ENCODE measurements around the gene KCNS3. TPM values are rescaled to one million over a fixed set of nuclear protein-coding genes. Genes with fewer than 3 reads are reported as not detected.

Gene KCNS3
- total and polyA plus RNA-seq, 10 donors: 0.41 to 2.6 (median 1.0) TPM

- Histone ChIP-seq H3K4me3 (no peak overlapping the region), H3K36me3 (no peaks in the 10 kb centered on the region), H3K27ac (no peak overlapping the region), H3K27me3 (replicated peaks in 1 of 7) (peaks cover 0 to 30% (median 0%) of the 10 kb centered on the region in 7 donors), H3K4me1 (no peaks in the 10 kb centered on the region), H3K9me3 (no peaks in the 10 kb centered on the region)
- intact Hi-C loops (cut with DNase I; ENCODE audit: low total_unique reads): no loop called here
- 75 to 95% (median 80%) methylated on average over 3 of the region's 3 CpGs for WGBS, 5 donors
- DNase-seq: no peak
- no peak for TF ChIP-seq POLR2AphosphoS5 (IDR thresholded peaks at IDR 0.05)
- no peak for TF ChIP-seq POLR2A (IDR thresholded peaks at IDR 0.05)
- TF ChIP-seq, protein P1, sequence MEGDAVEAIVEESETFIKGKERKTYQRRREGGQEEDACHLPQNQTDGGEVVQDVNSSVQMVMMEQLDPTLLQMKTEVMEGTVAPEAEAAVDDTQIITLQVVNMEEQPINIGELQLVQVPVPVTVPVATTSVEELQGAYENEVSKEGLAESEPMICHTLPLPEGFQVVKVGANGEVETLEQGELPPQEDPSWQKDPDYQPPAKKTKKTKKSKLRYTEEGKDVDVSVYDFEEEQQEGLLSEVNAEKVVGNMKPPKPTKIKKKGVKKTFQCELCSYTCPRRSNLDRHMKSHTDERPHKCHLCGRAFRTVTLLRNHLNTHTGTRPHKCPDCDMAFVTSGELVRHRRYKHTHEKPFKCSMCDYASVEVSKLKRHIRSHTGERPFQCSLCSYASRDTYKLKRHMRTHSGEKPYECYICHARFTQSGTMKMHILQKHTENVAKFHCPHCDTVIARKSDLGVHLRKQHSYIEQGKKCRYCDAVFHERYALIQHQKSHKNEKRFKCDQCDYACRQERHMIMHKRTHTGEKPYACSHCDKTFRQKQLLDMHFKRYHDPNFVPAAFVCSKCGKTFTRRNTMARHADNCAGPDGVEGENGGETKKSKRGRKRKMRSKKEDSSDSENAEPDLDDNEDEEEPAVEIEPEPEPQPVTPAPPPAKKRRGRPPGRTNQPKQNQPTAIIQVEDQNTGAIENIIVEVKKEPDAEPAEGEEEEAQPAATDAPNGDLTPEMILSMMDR (IDR thresholded peaks at IDR 0.05 in 8 of 11, conservative IDR thresholded peaks at IDR 0.05 in 3 of 11): no peak
Measured at GRCh38 chr2:17965196-17965595, 86.7 kb downstream of the KCNS3 start.

DNA sequence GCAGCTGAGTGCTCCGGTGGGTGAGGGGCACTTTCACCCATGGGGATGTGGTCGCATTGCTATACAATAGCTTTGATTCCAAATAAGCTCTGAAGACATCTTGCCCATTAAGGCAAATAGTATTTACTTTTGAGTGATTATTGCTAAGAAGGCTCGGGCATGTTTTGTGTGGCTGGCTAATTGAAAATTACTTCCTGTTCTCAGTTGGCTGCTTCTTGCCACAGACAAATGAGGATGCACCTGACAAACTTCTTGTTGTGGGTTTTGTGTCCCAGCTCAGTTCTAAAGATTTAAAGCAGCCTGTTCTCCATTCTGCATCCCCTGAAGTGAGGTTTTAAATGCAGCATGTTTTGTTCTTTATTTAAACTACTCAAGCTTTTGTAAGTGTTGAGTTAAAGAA lies 88.3 kb downstream of the KCNS3 start:
- intact Hi-C loops (cut with DNase I; ENCODE audit: low total_unique reads): no loop called here
- H3K9me3 ChIP-seq: no peaks in the 10 kb centered on the region
- 31 to 54% (median 34%) methylated on average over 3 of the region's 3 CpGs for WGBS, 5 donors
- H3K36me3 ChIP-seq: no peaks in the 10 kb centered on the region
- H3K27ac ChIP-seq: no peak overlapping the region
- TF ChIP-seq POLR2A (IDR thresholded peaks at IDR 0.05) (no peak), POLR2AphosphoS5 (IDR thresholded peaks at IDR 0.05) (no peak)
- TF ChIP-seq, protein P1 (IDR thresholded peaks at IDR 0.05 in 8 of 11, conservative IDR thresholded peaks at IDR 0.05 in 3 of 11): no peak
- H3K4me1 ChIP-seq: no peaks in the 10 kb centered on the region
- no peak overlapping the region for H3K4me3 ChIP-seq
- DNase-seq: no peak
- peaks cover 0 to 36% (median 0%) of the 10 kb centered on the region in 7 donors for H3K27me3 ChIP-seq (replicated peaks in 1 of 7)

DNA sequence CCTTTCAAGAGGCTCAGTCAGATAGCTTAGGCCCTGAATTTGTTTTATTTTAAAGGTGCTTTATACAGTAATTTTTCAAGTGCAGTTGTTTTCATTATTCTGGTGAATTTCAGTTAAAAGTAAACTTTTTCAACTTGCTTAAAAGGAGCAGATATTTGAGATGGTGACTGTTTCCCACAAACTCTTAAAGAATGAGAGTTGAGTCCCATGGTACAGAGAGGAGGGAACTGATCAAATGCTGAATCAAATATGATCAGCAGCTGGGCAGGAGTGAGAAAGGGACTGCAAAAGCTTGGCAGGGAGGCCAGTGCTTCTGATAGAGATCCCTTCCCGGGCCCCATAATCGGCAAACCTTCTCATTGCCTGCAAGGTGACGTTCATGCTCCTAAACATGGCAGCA lies 91.2 kb downstream of the KCNS3 start:
- H3K27ac ChIP-seq: no peak overlapping the region
- 82 to 98% (median 88%) methylated on average over 3 of the region's 3 CpGs for WGBS, 5 donors
- no peaks in the 10 kb centered on the region for H3K36me3 ChIP-seq
- no peak for DNase-seq
- TF ChIP-seq, protein P1 (IDR thresholded peaks at IDR 0.05 in 8 of 11, conservative IDR thresholded peaks at IDR 0.05 in 3 of 11): no peak
- no peak for TF ChIP-seq POLR2A (IDR thresholded peaks at IDR 0.05)
- no peak for TF ChIP-seq POLR2AphosphoS5 (IDR thresholded peaks at IDR 0.05)
- intact Hi-C loops (cut with DNase I; ENCODE audit: low total_unique reads): no loop called here
- no peaks in the 10 kb centered on the region for H3K9me3 ChIP-seq
- no peaks in the 10 kb centered on the region for H3K4me1 ChIP-seq
- H3K27me3 ChIP-seq (replicated peaks in 1 of 7): peaks cover 0 to 36% (median 0%) of the 10 kb centered on the region in 7 donors
- H3K4me3 ChIP-seq: no peak overlapping the region

GRCh38 chr2:17971531-17972125 lies 93.2 kb downstream of the KCNS3 start:
- intact Hi-C loops (cut with DNase I; ENCODE audit: low total_unique reads): no loop called here
- WGBS, 5 donors: 76 to 86% (median 82%) methylated on average over 3 of the region's 3 CpGs
- Histone ChIP-seq H3K4me3 (no peak overlapping the region), H3K27ac (no peak overlapping the region), H3K4me1 (no peaks in the 10 kb centered on the region), H3K27me3 (replicated peaks in 1 of 7) (peaks cover 0 to 22% (median 0%) of the 10 kb centered on the region in 7 donors), H3K36me3 (no peaks in the 10 kb centered on the region), H3K9me3 (no peaks in the 10 kb centered on the region)
- TF ChIP-seq POLR2A (IDR thresholded peaks at IDR 0.05) (no peak), POLR2AphosphoS5 (IDR thresholded peaks at IDR 0.05) (no peak)
- TF ChIP-seq, protein P1 (IDR thresholded peaks at IDR 0.05 in 8 of 11, conservative IDR thresholded peaks at IDR 0.05 in 3 of 11): no peak
- no peak for DNase-seq
